IMR-90 (cell line): Measurements from ENCODE around the gene C1orf105. TPM values are rescaled to one million over a fixed set of nuclear protein-coding genes. Genes with fewer than 3 reads are reported as not detected.

Experiments
- ATAC-seq: fragments of 200-7000 bp; cut with Tn5 transposase; 2 replicates; pipeline ENCODE4 v1.9.1; 2020; ENCODE audit warnings: low read depth, mild to moderate bottlenecking, moderate library complexity
- BruUV-seq: library from RNA; stranded (reverse); fragments of 400-500 nt; replicated peaks from 2 replicates; lab custom pipeline; 2021; lab: Mats Ljungman, UMichigan
- CTCF ChIA-PET: fragments of 300-600 bp; formaldehyde crosslinking; extraction: SDS; loops from one replicate; lab custom pipeline; 2021; ENCODE audit warnings: antibody characterized with exemption; lab: Yijun Ruan, JAX
- POLR2A ChIA-PET: fragments of 300-600 bp; sonication (Branson Sonifier 250); formaldehyde crosslinking; loops from one replicate; lab custom pipeline; 2022; ENCODE audit warnings: antibody characterized with exemption; ENCODE audit not compliant: unreplicated experiment; lab: Charles Lee
- DNase-seq: peaks from one replicate; pipeline ENCODE4 v3.0.0; 2013
- H2AFZ ChIP-seq: replicated peaks from 2 replicates; pipeline ENCODE3; 2013; ENCODE audit warnings: low read length, mild to moderate bottlenecking; ENCODE audit not compliant: poor library complexity
- H2AK5ac ChIP-seq: 2 replicates; pipeline ENCODE4 v1.6.1; 2013; ENCODE audit warnings: low read depth, low read length, inconsistent platforms
- H2AK9ac ChIP-seq: replicated peaks from 2 replicates; pipeline ENCODE3; 2013; ENCODE audit warnings: mild to moderate bottlenecking, low read depth, low read length, moderate library complexity; ENCODE audit not compliant: poor library complexity
- H2BK120ac ChIP-seq: 2 replicates; pipeline ENCODE4 v1.6.1; 2013; ENCODE audit warnings: low read depth, low read length, inconsistent platforms
- H2BK15ac ChIP-seq: 3 replicates; pipeline ENCODE4 v1.6.1; 2013; ENCODE audit warnings: low read depth, low read length, inconsistent platforms
- H2BK20ac ChIP-seq: 2 replicates; pipeline ENCODE4 v1.6.1; 2013; ENCODE audit warnings: low read depth, mild to moderate bottlenecking, inconsistent platforms, low read length, moderate library complexity
- H2BK5ac ChIP-seq: 2 replicates; pipeline ENCODE4 v1.6.1; 2013; ENCODE audit warnings: mild to moderate bottlenecking, low read depth, low read length, inconsistent platforms; ENCODE audit not compliant: poor library complexity, severe bottlenecking
- H3K14ac ChIP-seq: replicated peaks from 2 replicates; pipeline ENCODE4 v1.6.1; 2013; ENCODE audit warnings: low read depth, low read length, inconsistent platforms
- H3K18ac ChIP-seq: 2 replicates; pipeline ENCODE4 v1.6.1; 2013; ENCODE audit warnings: low read depth, low read length, control low read depth
- H3K23ac ChIP-seq: 2 replicates; pipeline ENCODE4 v1.6.1; 2013; ENCODE audit warnings: low read depth, low read length, inconsistent platforms
- H3K27ac ChIP-seq: 2 replicates; pipeline ENCODE4 v1.5.1; 2013; ENCODE audit warnings: mild to moderate bottlenecking, control low read depth, low read length; ENCODE audit not compliant: insufficient read depth
- H3K27me3 ChIP-seq: 2 replicates; pipeline ENCODE4 v1.6.1; 2013; ENCODE audit warnings: low read length; ENCODE audit not compliant: control insufficient read depth, insufficient read depth
- H3K36me3 ChIP-seq: 2 replicates; pipeline ENCODE4 v1.6.1; 2013; ENCODE audit warnings: low read length, mixed read lengths; ENCODE audit not compliant: control insufficient read depth, insufficient read depth
- H3K4ac ChIP-seq: 2 replicates; pipeline ENCODE4 v1.6.1; 2013; ENCODE audit warnings: low read depth, low read length, inconsistent platforms
- H3K4me1 ChIP-seq: 2 replicates; pipeline ENCODE4 v1.6.1; 2013; ENCODE audit warnings: low read length, mixed read lengths; ENCODE audit not compliant: control insufficient read depth, insufficient read depth
- H3K4me2 ChIP-seq: 2 replicates; pipeline ENCODE4 v1.6.1; 2013; ENCODE audit warnings: low read depth, mild to moderate bottlenecking, control low read depth, low read length, moderate library complexity
- H3K4me3 ChIP-seq: 2 replicates; pipeline ENCODE4 v1.5.1; 2013; ENCODE audit warnings: low read depth, mild to moderate bottlenecking, control low read depth, low read length, moderate library complexity; ENCODE audit not compliant: insufficient read depth
- H3K56ac ChIP-seq: 2 replicates; pipeline ENCODE4 v1.6.1; 2013; ENCODE audit warnings: low read length, inconsistent platforms; ENCODE audit not compliant: insufficient read depth; ENCODE audit errors: extremely low read depth
- H3K79me1 ChIP-seq, 2 experiments: 2 replicates each; pipeline ENCODE4 v1.6.1; 2013; ENCODE audit warnings: low read length in 2 of 2, inconsistent platforms in 1 of 2, low read depth in 1 of 2
- H3K9ac ChIP-seq: 2 replicates; pipeline ENCODE4 v1.6.1; 2013; ENCODE audit warnings: low read depth, low read length, control low read depth
- H3K9me1 ChIP-seq: 2 replicates; pipeline ENCODE4 v1.6.1; 2013; ENCODE audit warnings: low read length, inconsistent platforms; ENCODE audit not compliant: insufficient read depth
- H3K9me3 ChIP-seq: 2 replicates; pipeline ENCODE4 v1.6.1; 2013; ENCODE audit warnings: low read length; ENCODE audit not compliant: control insufficient read depth, insufficient read depth
- H4K20me1 ChIP-seq: 2 replicates; pipeline ENCODE4 v1.6.1; 2013; ENCODE audit warnings: low read length, inconsistent platforms; ENCODE audit not compliant: insufficient read depth
- H4K5ac ChIP-seq: 2 replicates; pipeline ENCODE4 v1.6.1; 2013; ENCODE audit warnings: mild to moderate bottlenecking, low read depth, low read length, control low read depth
- H4K8ac ChIP-seq, 2 experiments: 2 replicates each; pipeline ENCODE4 v1.6.1; 2013; ENCODE audit warnings: low read depth in 2 of 2, low read length in 2 of 2, control low read depth in 1 of 2, inconsistent platforms in 1 of 2
- H4K91ac ChIP-seq: 2 replicates; pipeline ENCODE4 v1.6.1; 2013; ENCODE audit warnings: low read depth, low read length, inconsistent platforms; ENCODE audit not compliant: insufficient read depth
- BHLHE40 ChIP-seq: fragments of 150-350 bp; IDR thresholded peaks from 2 replicates; pipeline ENCODE4 v1.6.1; 2016; ENCODE audit warnings: mild to moderate bottlenecking, low read depth, low read length
- CEBPB ChIP-seq: IDR thresholded peaks from 2 replicates; pipeline ENCODE4 v1.6.1; 2012; ENCODE audit warnings: low read depth, low read length, improper control_type of control experiment
- CHD1 ChIP-seq: IDR thresholded peaks from 2 replicates; pipeline ENCODE4 v1.6.1; 2012; ENCODE audit warnings: low read depth, low read length, improper control_type of control experiment
- ELK1 ChIP-seq: fragments of 150-350 bp; IDR thresholded peaks from 2 replicates; pipeline ENCODE4 v1.6.1; 2016; ENCODE audit warnings: low read depth, mild to moderate bottlenecking, low read length, moderate library complexity, borderline replicate concordance
- FOS ChIP-seq: fragments of 150-350 bp; IDR thresholded peaks from 2 replicates; pipeline ENCODE4 v1.6.1; 2016; ENCODE audit warnings: low read depth, low read length
- MAFK ChIP-seq: IDR thresholded peaks from 2 replicates; pipeline ENCODE4 v1.6.1; 2012; ENCODE audit warnings: low read depth, low read length, improper control_type of control experiment
- MAZ ChIP-seq: IDR thresholded peaks from 2 replicates; pipeline ENCODE4 v1.6.1; 2012; ENCODE audit warnings: low read depth, mild to moderate bottlenecking, low read length, improper control_type of control experiment, moderate library complexity, borderline replicate concordance
- MXI1 ChIP-seq: IDR thresholded peaks from 2 replicates; pipeline ENCODE4 v1.6.1; 2012; ENCODE audit warnings: low read depth, mild to moderate bottlenecking, low read length, moderate library complexity, borderline replicate concordance
- NFE2L2 ChIP-seq: fragments of 150-350 bp; IDR thresholded peaks from 2 replicates; pipeline ENCODE4 v1.6.1; 2016; ENCODE audit warnings: low read depth, mild to moderate bottlenecking, low read length
- POLR2A ChIP-seq: IDR thresholded peaks from 2 replicates; pipeline ENCODE4 v1.6.1; 2012; ENCODE audit warnings: mild to moderate bottlenecking, low read depth, low read length
- RAD21 ChIP-seq: IDR thresholded peaks from 2 replicates; pipeline ENCODE4 v1.6.1; 2012; ENCODE audit warnings: low read length, improper control_type of control experiment
- RCOR1 ChIP-seq: IDR thresholded peaks from 2 replicates; pipeline ENCODE4 v1.6.1; 2012; ENCODE audit warnings: mild to moderate bottlenecking, low read length, improper control_type of control experiment; ENCODE audit not compliant: insufficient replicate concordance
- RFX5 ChIP-seq: IDR thresholded peaks from 2 replicates; pipeline ENCODE4 v1.8.0; 2012; ENCODE audit warnings: low read depth, mild to moderate bottlenecking, low read length, moderate library complexity
- SMC3 ChIP-seq: fragments of 150-350 bp; IDR thresholded peaks from 2 replicates; pipeline ENCODE4 v1.6.1; 2016; ENCODE audit warnings: low read depth, mild to moderate bottlenecking, antibody characterized with exemption, low read length, moderate library complexity
- dilution Hi-C: fragments of 300-500 bp; cut with HindIII; formaldehyde crosslinking; loops from one replicate; pipeline ENCODE4 v1.14.3; 2018; ENCODE audit warnings: low sequenced_read_pairs; ENCODE audit not compliant: unreplicated experiment
- in situ Hi-C: fragments of 300-500 bp; cut with MboI; formaldehyde crosslinking; loops from 3 replicates; pipeline ENCODE4 v1.14.3; 2019; ENCODE audit warnings: low sequenced_read_pairs, inconsistent platforms, mixed read lengths
- intact Hi-C: fragments of 100-400 bp; cut with micrococcal nuclease; formaldehyde crosslinking; loops from 2 replicates; pipeline ENCODE4 v1.10.0; 2022
- polyA plus RNA-seq, 3 experiments: library from polyadenylated mRNA; depleted of rRNA; stranded (reverse); fragments of >200 nt; gene quantifications; 2 replicates each; pipeline ENCODE4 v1.2.3, GENCODE V29; 2012; ENCODE audit warnings: low replicate concordance in 1 of 3
- total RNA-seq: library from RNA; depleted of rRNA; stranded (reverse); fragments of >200 nt; gene quantifications from 2 replicates; pipeline ENCODE4 v1.2.3, GENCODE V29; 2012
- TF ChIP-seq, protein P1 (sequence below): conservative IDR thresholded peaks from 2 replicates; pipeline ENCODE4 v1.5.1; 2012; ENCODE audit warnings: mild to moderate bottlenecking, low read depth, low read length, improper control_type of control experiment
- TF ChIP-seq, protein P2 (sequence below): fragments of 150-350 bp; IDR thresholded peaks from 2 replicates; pipeline ENCODE4 v1.6.1; 2017; ENCODE audit warnings: mild to moderate bottlenecking, antibody characterized with exemption, low read length, low read depth

Gene C1orf105
- total and polyA plus RNA-seq, 2 of the 4 experiments (the other 2 are of a cell fraction) = not detected

- no peak overlapping the region for H3K4me3 ChIP-seq
- no peak overlapping the region for H4K91ac ChIP-seq
- CTCF ChIA-PET = no interaction called here
- no peak overlapping the region for H3K56ac ChIP-seq
- ATAC-seq (no peak), DNase-seq (no peak)
- no peak overlapping the region for H3K9ac ChIP-seq
- no TSS peak for BruUV-seq
- no peak overlapping the region for H2BK20ac ChIP-seq
- TF ChIP-seq RFX5 (no peak), SMC3 (no peak), RAD21 (no peak), ELK1 (no peak), CEBPB (no peak), POLR2A (no peak), MAFK (no peak), NFE2L2 (no peak), MAZ (no peak), MXI1 (no peak), CHD1 (no peak), FOS (no peak), BHLHE40 (no peak), RCOR1 (no peak)
- TF ChIP-seq, protein P1, sequence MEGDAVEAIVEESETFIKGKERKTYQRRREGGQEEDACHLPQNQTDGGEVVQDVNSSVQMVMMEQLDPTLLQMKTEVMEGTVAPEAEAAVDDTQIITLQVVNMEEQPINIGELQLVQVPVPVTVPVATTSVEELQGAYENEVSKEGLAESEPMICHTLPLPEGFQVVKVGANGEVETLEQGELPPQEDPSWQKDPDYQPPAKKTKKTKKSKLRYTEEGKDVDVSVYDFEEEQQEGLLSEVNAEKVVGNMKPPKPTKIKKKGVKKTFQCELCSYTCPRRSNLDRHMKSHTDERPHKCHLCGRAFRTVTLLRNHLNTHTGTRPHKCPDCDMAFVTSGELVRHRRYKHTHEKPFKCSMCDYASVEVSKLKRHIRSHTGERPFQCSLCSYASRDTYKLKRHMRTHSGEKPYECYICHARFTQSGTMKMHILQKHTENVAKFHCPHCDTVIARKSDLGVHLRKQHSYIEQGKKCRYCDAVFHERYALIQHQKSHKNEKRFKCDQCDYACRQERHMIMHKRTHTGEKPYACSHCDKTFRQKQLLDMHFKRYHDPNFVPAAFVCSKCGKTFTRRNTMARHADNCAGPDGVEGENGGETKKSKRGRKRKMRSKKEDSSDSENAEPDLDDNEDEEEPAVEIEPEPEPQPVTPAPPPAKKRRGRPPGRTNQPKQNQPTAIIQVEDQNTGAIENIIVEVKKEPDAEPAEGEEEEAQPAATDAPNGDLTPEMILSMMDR = no peak
- TF ChIP-seq, protein P2, sequence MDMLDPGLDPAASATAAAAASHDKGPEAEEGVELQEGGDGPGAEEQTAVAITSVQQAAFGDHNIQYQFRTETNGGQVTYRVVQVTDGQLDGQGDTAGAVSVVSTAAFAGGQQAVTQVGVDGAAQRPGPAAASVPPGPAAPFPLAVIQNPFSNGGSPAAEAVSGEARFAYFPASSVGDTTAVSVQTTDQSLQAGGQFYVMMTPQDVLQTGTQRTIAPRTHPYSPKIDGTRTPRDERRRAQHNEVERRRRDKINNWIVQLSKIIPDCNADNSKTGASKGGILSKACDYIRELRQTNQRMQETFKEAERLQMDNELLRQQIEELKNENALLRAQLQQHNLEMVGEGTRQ = no peak
- no peak overlapping the region for H2AK9ac ChIP-seq
- no peak overlapping the region for H2BK120ac ChIP-seq
- no peak overlapping the region for H2BK15ac ChIP-seq
- in situ Hi-C loops (no loop called here), intact Hi-C loops (no loop called here), dilution Hi-C loops (no loop called here)
- no peak overlapping the region for H3K18ac ChIP-seq
- peaks cover 2% of the 10 kb centered on the region; the same call in 1 of the 2 replicates for H3K4me1 ChIP-seq
- no peak overlapping the region for H2AFZ ChIP-seq
- H3K27ac ChIP-seq = no peak overlapping the region
- no peak overlapping the region for H2AK5ac ChIP-seq
- H2BK5ac ChIP-seq = no peak overlapping the region
- H3K23ac ChIP-seq = no peak overlapping the region
- no peaks in the 10 kb centered on the region for H3K36me3 ChIP-seq
- peaks cover 12% of the 10 kb centered on the region for H3K27me3 ChIP-seq
- no peaks in the 10 kb centered on the region; the same call in 1 of the 2 replicates for H3K9me1 ChIP-seq
- no peak overlapping the region for H3K4ac ChIP-seq
- POLR2A ChIA-PET = no interaction called here
- no peak overlapping the region for H3K14ac ChIP-seq
- H3K79me1 ChIP-seq = no peaks in the 10 kb centered on the region
- H4K20me1 ChIP-seq = no peaks in the 10 kb centered on the region
- H4K8ac ChIP-seq = no peak overlapping the region
- no peaks in the 10 kb centered on the region for H3K9me3 ChIP-seq
- H4K5ac ChIP-seq = no peak overlapping the region
- H3K4me2 ChIP-seq = no peak overlapping the region
Measured at GRCh38 chr1:172478485-172478884, 58.0 kb downstream of the C1orf105 start.
